PC-9 (cell line): ENCODE data around the gene SNX4. TPM values are rescaled to one million over a fixed set of nuclear protein-coding genes. Genes with fewer than 3 reads are reported as not detected.

ENCODE experiments used
- BruUV-seq: library from RNA; stranded (reverse); fragments of 400-500 nt; replicated peaks from 2 replicates; lab custom pipeline; 2021; lab: Mats Ljungman, UMichigan
- CTCF ChIA-PET: fragments of 300-600 bp; sonication (Branson Sonifier 250); formaldehyde crosslinking; loops from one replicate; lab custom pipeline; 2022; ENCODE audit warnings: antibody characterized with exemption; lab: Charles Lee
- POLR2A ChIA-PET: fragments of 300-600 bp; sonication (Branson Sonifier 250); formaldehyde crosslinking; loops from one replicate; lab custom pipeline; 2022; ENCODE audit warnings: antibody characterized with exemption; ENCODE audit not compliant: unreplicated experiment; lab: Charles Lee
- DNase-seq, 2 experiments: peaks; one replicate each; pipeline versions ENCODE4 v3.0.0 to v3.0.0-alpha.2; 2015 to 2022; ENCODE audit warnings: mixed read lengths in 1 of 2
- H2AFZ ChIP-seq: fragments of 200-600 bp; sonication (generic); 2 replicates; pipeline ENCODE4 v1.8.1; 2017; ENCODE audit warnings: antibody characterized with exemption
- H3F3A ChIP-seq: fragments of 200-600 bp; sonication (generic); 2 replicates; pipeline ENCODE4 v1.8.1; 2017; ENCODE audit warnings: antibody characterized with exemption, mild to moderate bottlenecking, low read depth; ENCODE audit not compliant: insufficient read depth
- H3K27ac ChIP-seq: fragments of 200-600 bp; sonication (generic); 2 replicates; pipeline ENCODE4 v1.6.1; 2016; ENCODE audit warnings: mixed run types
- H3K27me3 ChIP-seq: fragments of 200-600 bp; sonication (generic); 2 replicates; pipeline ENCODE4 v1.6.1; 2016; ENCODE audit warnings: low read depth, mixed run types; ENCODE audit not compliant: insufficient read depth
- H3K36me3 ChIP-seq: fragments of 200-600 bp; sonication (generic); 2 replicates; pipeline ENCODE4 v1.6.1; 2016; ENCODE audit warnings: low read depth, mixed run types
- H3K4me1 ChIP-seq: fragments of 200-600 bp; sonication (generic); replicated peaks from 2 replicates; pipeline ENCODE4 v1.6.1; 2016; ENCODE audit warnings: mixed run types; ENCODE audit not compliant: insufficient read depth
- H3K4me2 ChIP-seq: fragments of 200-600 bp; sonication (generic); 2 replicates; pipeline ENCODE4 v1.6.1; 2017; ENCODE audit warnings: mixed run types
- H3K4me3 ChIP-seq: fragments of 200-600 bp; sonication (generic); 2 replicates; pipeline ENCODE4 v1.6.1; 2016; ENCODE audit warnings: mixed run types
- H3K79me2 ChIP-seq: fragments of 200-600 bp; sonication (generic); 2 replicates; pipeline ENCODE4 v1.6.1; 2017; ENCODE audit warnings: low read depth, mixed run types
- H3K9me2 ChIP-seq: fragments of 200-600 bp; sonication (generic); 2 replicates; pipeline ENCODE4 v1.8.1; 2017; ENCODE audit warnings: mild to moderate bottlenecking; ENCODE audit not compliant: insufficient read depth
- H3K9me3 ChIP-seq: fragments of 200-600 bp; sonication (generic); 2 replicates; pipeline ENCODE4 v1.8.1; 2016; ENCODE audit warnings: low read depth; ENCODE audit not compliant: insufficient read depth
- H4K20me1 ChIP-seq: fragments of 200-600 bp; sonication (generic); 2 replicates; pipeline ENCODE4 v1.8.1; 2017; ENCODE audit not compliant: insufficient read depth
- CTCF ChIP-seq: fragments of 200-600 bp; sonication (generic); conservative IDR thresholded peaks from 2 replicates; pipeline ENCODE4 v1.6.1; 2017; ENCODE audit warnings: mixed run types, antibody characterized with exemption, mild to moderate bottlenecking, moderate library complexity
- EZH2 ChIP-seq: fragments of 200-600 bp; sonication (generic); IDR thresholded peaks from 2 replicates; pipeline ENCODE4 v1.8.0; 2017; ENCODE audit warnings: antibody characterized with exemption, low read depth
- intact Hi-C: fragments of 100-400 bp; cut with micrococcal nuclease; formaldehyde crosslinking; loops from one replicate; pipeline ENCODE4 v1.10.0; 2022; ENCODE audit not compliant: unreplicated experiment
- total RNA-seq: library from RNA; stranded (reverse); gene quantifications from 2 replicates; pipeline ENCODE4 v1.2.3, GENCODE V29; 2021

Gene SNX4
- total RNA-seq, 1 experiment from 2014 or later: 28.6 TPM

GRCh38 chr3:125477701-125478100, 42.3 kb downstream of the SNX4 start:
- H3K9me2 ChIP-seq: no peaks in the 10 kb centered on the region
- H3K27ac ChIP-seq: no peak overlapping the region
- intact Hi-C loops: no loop called here
- no peaks in the 10 kb centered on the region for H3K79me2 ChIP-seq
- no peak overlapping the region for H3K4me3 ChIP-seq
- H3F3A ChIP-seq: no peaks in the 10 kb centered on the region
- CTCF ChIA-PET: no interaction called here
- TF ChIP-seq CTCF: no peak
- TF ChIP-seq EZH2: no peak
- H3K9me3 ChIP-seq: no peaks in the 10 kb centered on the region
- no peaks in the 10 kb centered on the region for H3K27me3 ChIP-seq
- no peak overlapping the region for H2AFZ ChIP-seq
- no peaks in the 10 kb centered on the region for H3K36me3 ChIP-seq
- DNase-seq: no peak
- BruUV-seq: no TSS peak
- no peak overlapping the region for H3K4me2 ChIP-seq
- H4K20me1 ChIP-seq: no peaks in the 10 kb centered on the region; the same call in 1 of the 2 replicates
- POLR2A ChIA-PET: interaction anchor here (0.7 kb wide), 1 partner anchor 57 kb away, joined by 3 read pairs; no protein-coding TSS in a partner anchor
- H3K4me1 ChIP-seq: no peaks in the 10 kb centered on the region

GRCh38 chr3:125470671-125471070, 49.3 kb downstream of the SNX4 start:
- H3K36me3 ChIP-seq: peaks cover 13% of the 10 kb centered on the region
- H3K27ac ChIP-seq: no peak overlapping the region
- H3K9me3 ChIP-seq: no peaks in the 10 kb centered on the region
- TF ChIP-seq CTCF (no peak), EZH2 (no peak)
- H3F3A ChIP-seq: no peaks in the 10 kb centered on the region
- no peaks in the 10 kb centered on the region for H3K79me2 ChIP-seq
- H3K4me3 ChIP-seq: no peak overlapping the region
- H3K27me3 ChIP-seq: no peaks in the 10 kb centered on the region
- no peaks in the 10 kb centered on the region for H3K9me2 ChIP-seq
- no peaks in the 10 kb centered on the region for H3K4me1 ChIP-seq
- H2AFZ ChIP-seq: no peak overlapping the region
- no peaks in the 10 kb centered on the region; the same call in 1 of the 2 replicates for H4K20me1 ChIP-seq
- DNase-seq: no peak
- ChIA-PET CTCF (interaction anchor here (0.6 kb wide), 1 partner anchor 32 kb away, joined by 6 read pairs; no protein-coding TSS in a partner anchor), POLR2A (no interaction called here)
- BruUV-seq: no TSS peak
- H3K4me2 ChIP-seq: no peak overlapping the region
- intact Hi-C loops: no loop called here

- TF ChIP-seq EZH2 (no peak), CTCF (no peak)
- no peaks in the 10 kb centered on the region for H3K9me2 ChIP-seq
- no peak overlapping the region for H3K4me3 ChIP-seq
- no peaks in the 10 kb centered on the region for H3K27me3 ChIP-seq
- no peaks in the 10 kb centered on the region for H3F3A ChIP-seq
- POLR2A ChIA-PET: no interaction called here
- no peak overlapping the region for H3K4me2 ChIP-seq
- no peak overlapping the region for H3K27ac ChIP-seq
- peaks cover 10% of the 10 kb centered on the region for H3K36me3 ChIP-seq
- H3K9me3 ChIP-seq: no peaks in the 10 kb centered on the region
- no peaks in the 10 kb centered on the region for H4K20me1 ChIP-seq
- H3K79me2 ChIP-seq: no peaks in the 10 kb centered on the region
- intact Hi-C loops: no loop called here
- no peaks in the 10 kb centered on the region for H3K4me1 ChIP-seq
- H2AFZ ChIP-seq: no peak overlapping the region
- CTCF ChIA-PET: interaction anchor here (0.7 kb wide), 1 partner anchor 72 kb away, joined by 4 read pairs; no protein-coding TSS in a partner anchor
- no TSS peak for BruUV-seq
- DNase-seq: no peak
These were observed 57.2 kb downstream of the SNX4 start for GRCh38 chr3:125462722-125463299.
